OCI-LY3 (cell line): ENCODE measurements around the gene SIRT6.

Experiments used
- H2AFZ ChIP-seq: fragments of 200-600, 300-600 bp; shearing (Covaris generic); 2 replicates; pipeline ENCODE4 v1.6.0; 2014; ENCODE audit warnings: antibody characterized with exemption, low read depth, low read length
- H3K27ac ChIP-seq: fragments of 200-600, 300-600 bp; sonication (generic); 2 replicates; pipeline ENCODE4 v1.5.1; 2014; ENCODE audit warnings: mild to moderate bottlenecking, low read length, moderate library complexity, mixed read lengths
- H3K27me3 ChIP-seq: fragments of 200-600, 300-600 bp; sonication (generic); 2 replicates; pipeline ENCODE4 v1.6.1; 2014; ENCODE audit warnings: low read depth, low read length, mixed read lengths
- H3K36me3 ChIP-seq: fragments of 200-600, 300-600 bp; sonication (generic); replicated peaks from 2 replicates; pipeline ENCODE3; 2014; ENCODE audit warnings: low read depth, low read length, mixed read lengths
- H3K4me1 ChIP-seq: fragments of 300-600, 200-600 bp; sonication (generic); 2 replicates; pipeline ENCODE4 v1.6.1; 2014; ENCODE audit warnings: low read length, mixed read lengths
- H3K4me2 ChIP-seq: fragments of 200-600, 300-600 bp; sonication (generic); 2 replicates; pipeline ENCODE4 v1.6.1; 2014; ENCODE audit warnings: low read length, mixed read lengths
- H3K4me3 ChIP-seq: fragments of 300-600, 200-600 bp; sonication (generic); 2 replicates; pipeline ENCODE4 v1.5.1; 2014; ENCODE audit warnings: antibody characterized with exemption, mild to moderate bottlenecking, low read length, moderate library complexity
- H3K79me2 ChIP-seq: fragments of 300-600, 200-600 bp; shearing (Covaris generic); 2 replicates; pipeline ENCODE4 v1.6.1; 2014; ENCODE audit warnings: mild to moderate bottlenecking, low read length, mixed read lengths
- H3K9ac ChIP-seq: fragments of 300-600, 200-600 bp; shearing (Covaris generic); 2 replicates; pipeline ENCODE4 v1.6.0; 2014; ENCODE audit warnings: mild to moderate bottlenecking, low read length, moderate library complexity
- H3K9me3 ChIP-seq: fragments of 200-600, 300-600 bp; shearing (Covaris generic); 2 replicates; pipeline ENCODE4 v1.6.1; 2014; ENCODE audit warnings: low read length, mixed read lengths; ENCODE audit not compliant: insufficient read depth
- H4K20me1 ChIP-seq: fragments of 200-600, 300-600 bp; sonication (generic); 2 replicates; pipeline ENCODE4 v1.6.1; 2016; ENCODE audit warnings: low read length, mixed read lengths; ENCODE audit not compliant: insufficient read depth
- EZH2phosphoT487 ChIP-seq: fragments of 200-600 bp; shearing (Covaris generic); IDR thresholded peaks from 2 replicates; pipeline ENCODE4 v1.6.1; 2018; ENCODE audit warnings: antibody characterized with exemption, mixed run types, low read depth
- TF ChIP-seq, protein P1 (sequence below): fragments of 200-600, 300-600 bp; sonication (generic); IDR thresholded peaks from 2 replicates; pipeline ENCODE4 v1.5.1; 2014; ENCODE audit warnings: antibody characterized with exemption, low read length, low read depth

SIRT6 gene

DNA sequence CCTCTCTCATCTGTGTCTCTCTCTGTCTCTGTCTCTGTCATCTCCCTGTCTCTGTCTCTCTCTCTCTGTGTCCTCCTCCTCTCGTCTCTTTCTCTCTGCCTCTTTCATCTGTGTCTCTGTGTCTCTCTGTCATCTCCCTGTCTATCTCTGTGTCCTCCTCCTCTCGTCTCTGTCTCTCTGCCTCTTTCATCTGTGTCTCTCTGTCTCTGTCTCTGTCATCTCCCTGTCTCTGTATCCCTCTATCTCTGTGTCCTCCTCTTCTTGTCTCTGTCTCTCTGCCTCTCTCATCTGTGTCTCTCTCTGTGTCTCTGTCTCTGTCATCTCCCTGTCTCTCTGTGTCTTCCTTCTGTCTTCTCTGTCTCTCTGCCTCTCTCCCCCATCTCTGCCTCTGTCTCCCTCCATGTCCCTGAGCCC lies 46.4 kb upstream of the SIRT6 start:
- H3K36me3 ChIP-seq, result peaks cover 37% of the 10 kb centered on the region
- H3K27ac ChIP-seq, result peak overlapping the region; percentile 97
- peak overlapping the region; percentile 93 for H3K4me3 ChIP-seq
- peaks cover 21% of the 10 kb centered on the region for H4K20me1 ChIP-seq
- peak overlapping the region; percentile 92 for H3K4me2 ChIP-seq
- peak overlapping the region; percentile 64; the same call in 1 of the 2 replicates for H2AFZ ChIP-seq
- no peaks in the 10 kb centered on the region for H3K27me3 ChIP-seq
- no peak for TF ChIP-seq EZH2phosphoT487
- TF ChIP-seq, protein P1, sequence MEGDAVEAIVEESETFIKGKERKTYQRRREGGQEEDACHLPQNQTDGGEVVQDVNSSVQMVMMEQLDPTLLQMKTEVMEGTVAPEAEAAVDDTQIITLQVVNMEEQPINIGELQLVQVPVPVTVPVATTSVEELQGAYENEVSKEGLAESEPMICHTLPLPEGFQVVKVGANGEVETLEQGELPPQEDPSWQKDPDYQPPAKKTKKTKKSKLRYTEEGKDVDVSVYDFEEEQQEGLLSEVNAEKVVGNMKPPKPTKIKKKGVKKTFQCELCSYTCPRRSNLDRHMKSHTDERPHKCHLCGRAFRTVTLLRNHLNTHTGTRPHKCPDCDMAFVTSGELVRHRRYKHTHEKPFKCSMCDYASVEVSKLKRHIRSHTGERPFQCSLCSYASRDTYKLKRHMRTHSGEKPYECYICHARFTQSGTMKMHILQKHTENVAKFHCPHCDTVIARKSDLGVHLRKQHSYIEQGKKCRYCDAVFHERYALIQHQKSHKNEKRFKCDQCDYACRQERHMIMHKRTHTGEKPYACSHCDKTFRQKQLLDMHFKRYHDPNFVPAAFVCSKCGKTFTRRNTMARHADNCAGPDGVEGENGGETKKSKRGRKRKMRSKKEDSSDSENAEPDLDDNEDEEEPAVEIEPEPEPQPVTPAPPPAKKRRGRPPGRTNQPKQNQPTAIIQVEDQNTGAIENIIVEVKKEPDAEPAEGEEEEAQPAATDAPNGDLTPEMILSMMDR, result no peak
- no peaks in the 10 kb centered on the region for H3K9me3 ChIP-seq
- H3K79me2 ChIP-seq, result peaks cover 65% of the 10 kb centered on the region
- peak overlapping the region; percentile 99 for H3K9ac ChIP-seq
- peaks cover 61% of the 10 kb centered on the region for H3K4me1 ChIP-seq

DNA sequence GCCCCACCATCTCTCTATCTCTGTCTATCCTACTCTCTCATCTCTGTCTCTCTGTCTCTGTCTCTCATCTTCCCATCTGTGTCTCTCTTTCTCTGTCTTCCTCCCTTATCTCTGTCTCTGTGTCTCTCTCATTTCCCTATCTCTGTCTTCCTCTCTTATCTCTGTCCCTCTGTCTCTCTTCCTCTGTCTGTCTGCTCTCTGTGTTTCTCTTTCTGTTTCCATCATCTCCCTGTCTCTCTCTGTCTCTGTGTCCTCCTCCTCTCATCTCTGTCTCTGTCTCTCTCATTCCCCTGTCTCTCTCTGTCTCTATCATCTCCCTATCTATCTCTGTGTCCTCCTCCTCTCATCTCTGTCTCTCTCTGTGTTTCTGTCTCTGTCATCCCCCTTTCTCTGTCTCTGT lies 45.4 kb upstream of the SIRT6 start:
- peaks cover 27% of the 10 kb centered on the region for H3K36me3 ChIP-seq
- H4K20me1 ChIP-seq, result peaks cover 11% of the 10 kb centered on the region
- peak overlapping the region; percentile 97 for H3K27ac ChIP-seq
- H2AFZ ChIP-seq, result no peak overlapping the region
- H3K4me1 ChIP-seq, result peaks cover 53% of the 10 kb centered on the region
- peak overlapping the region; percentile 93 for H3K4me3 ChIP-seq
- H3K27me3 ChIP-seq, result no peaks in the 10 kb centered on the region
- peak overlapping the region; percentile 99 for H3K9ac ChIP-seq
- H3K4me2 ChIP-seq, result peak overlapping the region; percentile 92
- no peaks in the 10 kb centered on the region for H3K9me3 ChIP-seq
- peaks cover 55% of the 10 kb centered on the region for H3K79me2 ChIP-seq
- no peak for TF ChIP-seq EZH2phosphoT487
- TF ChIP-seq, protein P1, result no peak

DNA sequence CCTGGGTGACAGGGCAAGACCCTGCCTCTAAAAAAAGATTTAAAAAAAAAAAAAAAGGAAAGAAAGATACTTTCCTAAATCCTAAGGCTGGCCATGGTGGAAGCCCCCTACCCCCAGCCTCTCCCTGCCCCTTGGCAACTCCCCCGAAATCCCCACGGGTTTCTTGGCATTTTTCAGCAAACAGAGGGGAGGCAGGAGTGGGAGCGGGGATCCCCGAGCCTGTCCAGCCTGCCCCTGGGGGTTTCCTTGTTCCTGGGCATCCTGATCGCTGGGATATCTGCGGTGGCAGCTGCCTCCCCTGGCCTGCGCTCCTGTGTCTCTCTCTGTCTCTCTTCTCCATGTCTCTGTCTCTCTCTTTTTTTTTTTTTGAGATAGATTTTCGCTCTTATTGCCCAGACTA lies 43.5 kb upstream of the SIRT6 start:
- Histone ChIP-seq H3K4me1 (peaks cover 43% of the 10 kb centered on the region), H3K27me3 (no peaks in the 10 kb centered on the region)
- TF ChIP-seq EZH2phosphoT487, result no peak
- TF ChIP-seq, protein P1, result no peak

DNA sequence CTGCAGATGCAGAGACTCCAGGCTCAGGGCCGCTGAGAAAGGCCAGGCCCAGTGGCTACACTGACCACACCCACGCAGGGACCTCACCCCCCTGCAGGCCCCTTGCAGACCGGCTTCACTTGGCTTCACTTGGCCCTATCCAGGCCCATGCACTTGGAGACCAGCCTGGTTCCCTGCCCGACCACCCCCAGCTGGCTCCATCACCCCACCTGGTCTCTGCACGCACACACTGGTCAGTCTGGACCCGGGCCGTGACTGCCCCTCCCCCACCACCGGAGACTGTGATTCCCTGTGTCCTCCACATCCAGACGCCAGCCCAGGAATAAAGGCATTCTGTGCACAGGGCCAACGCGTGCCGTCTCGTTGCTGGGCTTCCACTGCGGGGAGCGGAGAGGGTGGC lies 42.1 kb upstream of the SIRT6 start:
- Histone ChIP-seq H3K9ac (no peak overlapping the region), H3K9me3 (no peaks in the 10 kb centered on the region), H2AFZ (no peak overlapping the region), H3K4me1 (peaks cover 40% of the 10 kb centered on the region), H3K36me3 (peaks cover under 1% of the 10 kb centered on the region), H3K27ac (no peak overlapping the region), H4K20me1 (no peaks in the 10 kb centered on the region), H3K4me3 (no peak overlapping the region), H3K4me2 (no peak overlapping the region), H3K79me2 (peaks cover 22% of the 10 kb centered on the region), H3K27me3 (no peaks in the 10 kb centered on the region)
- TF ChIP-seq, protein P1, result no peak
- no peak for TF ChIP-seq EZH2phosphoT487

More for the DNA sequence above, 43.5 kb upstream of the SIRT6 start:
- no peak overlapping the region for H3K9ac ChIP-seq
- H3K4me3 ChIP-seq, result no peak overlapping the region
- no peak overlapping the region for H3K4me2 ChIP-seq
- peaks cover 13% of the 10 kb centered on the region for H3K36me3 ChIP-seq
- peaks cover 2% of the 10 kb centered on the region for H4K20me1 ChIP-seq
- H3K9me3 ChIP-seq, result no peaks in the 10 kb centered on the region
- no peak overlapping the region for H3K27ac ChIP-seq
- H3K79me2 ChIP-seq, result peaks cover 37% of the 10 kb centered on the region
- H2AFZ ChIP-seq, result no peak overlapping the region
